ENCODE data around the gene GSS.
A peak's percentile ranks its signal among the peaks of the same experiment; 100 is the strongest.

Gene GSS

DNA sequence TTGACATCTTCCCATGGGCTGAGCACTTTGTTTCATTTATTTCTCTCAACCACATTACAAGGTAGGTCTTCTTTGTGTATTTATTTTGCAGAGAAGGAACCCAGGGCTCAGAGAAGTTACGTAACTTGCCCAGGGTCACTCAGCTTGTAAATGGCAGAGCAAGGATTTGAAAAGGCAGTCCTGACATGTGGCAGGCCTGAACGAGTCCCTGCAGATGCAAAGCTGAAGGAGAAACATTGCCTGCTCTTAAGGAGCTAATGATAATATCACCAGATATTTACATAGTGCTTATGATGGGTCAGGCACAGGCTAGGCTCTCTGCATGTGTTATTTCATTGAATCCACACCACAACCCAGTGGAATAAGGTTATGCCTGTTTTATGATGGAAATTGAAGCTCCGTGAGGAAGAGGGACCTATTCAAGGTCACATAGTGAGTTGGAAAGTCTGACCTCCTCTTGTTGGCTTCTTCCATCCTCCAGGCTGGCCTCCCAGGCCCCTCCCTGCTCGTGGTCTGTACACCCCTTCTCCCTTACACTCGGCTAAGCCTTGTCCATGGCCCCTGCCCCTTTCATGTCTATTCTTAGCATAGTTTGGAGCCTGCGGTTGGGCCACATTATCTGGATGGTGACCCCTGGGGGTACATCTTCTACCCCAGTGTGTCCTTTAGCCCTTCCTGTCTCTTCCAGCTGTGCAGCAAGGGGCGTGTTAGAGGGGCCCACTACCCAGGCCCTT, 12.6 kb upstream of the GSS start:
- Histone ChIP-seq H3K4me3 (ENCODE audit: low read length) (no peak overlapping the region), H3K4me1 (ENCODE audit: insufficient read depth, low read length) (no peaks in the 10 kb centered on the region), H3K9ac (ENCODE audit: low read depth, low read length) (no peak overlapping the region), H3K27me3 (ENCODE audit: insufficient read depth, low read length) (no peaks in the 10 kb centered on the region), H3K27ac (ENCODE audit: low read length) (no peak overlapping the region), H3K9me3 (ENCODE audit: insufficient read depth, low read depth, low read length) (no peaks in the 10 kb centered on the region), H3K36me3 (ENCODE audit: insufficient read depth, low read depth, low read length) (no peaks in the 10 kb centered on the region)

GRCh38 chr20:34967421-34967820, 11.8 kb upstream of the GSS start:
- H3K9ac ChIP-seq (ENCODE audit: low read depth, low read length): no peak overlapping the region
- no peaks in the 10 kb centered on the region for H3K27me3 ChIP-seq (ENCODE audit: insufficient read depth, low read length)
- no peak overlapping the region for H3K27ac ChIP-seq (ENCODE audit: low read length)
- H3K9me3 ChIP-seq (ENCODE audit: insufficient read depth, low read depth, low read length): no peaks in the 10 kb centered on the region
- no peaks in the 10 kb centered on the region for H3K36me3 ChIP-seq (ENCODE audit: insufficient read depth, low read depth, low read length)
- H3K4me3 ChIP-seq (ENCODE audit: low read length): no peak overlapping the region
- H3K4me1 ChIP-seq (ENCODE audit: insufficient read depth, low read length): no peaks in the 10 kb centered on the region

GRCh38 chr20:34965051-34965450, 9.4 kb upstream of the GSS start:
- H3K9ac ChIP-seq (ENCODE audit: low read depth, low read length): no peak overlapping the region
- H3K4me3 ChIP-seq (ENCODE audit: low read length): no peak overlapping the region
- H3K9me3 ChIP-seq (ENCODE audit: insufficient read depth, low read depth, low read length): no peaks in the 10 kb centered on the region
- no peak overlapping the region for H3K27ac ChIP-seq (ENCODE audit: low read length)
- no peaks in the 10 kb centered on the region for H3K36me3 ChIP-seq (ENCODE audit: insufficient read depth, low read depth, low read length)
- no peaks in the 10 kb centered on the region for H3K4me1 ChIP-seq (ENCODE audit: insufficient read depth, low read length)
- H3K27me3 ChIP-seq (ENCODE audit: insufficient read depth, low read length): no peaks in the 10 kb centered on the region

DNA sequence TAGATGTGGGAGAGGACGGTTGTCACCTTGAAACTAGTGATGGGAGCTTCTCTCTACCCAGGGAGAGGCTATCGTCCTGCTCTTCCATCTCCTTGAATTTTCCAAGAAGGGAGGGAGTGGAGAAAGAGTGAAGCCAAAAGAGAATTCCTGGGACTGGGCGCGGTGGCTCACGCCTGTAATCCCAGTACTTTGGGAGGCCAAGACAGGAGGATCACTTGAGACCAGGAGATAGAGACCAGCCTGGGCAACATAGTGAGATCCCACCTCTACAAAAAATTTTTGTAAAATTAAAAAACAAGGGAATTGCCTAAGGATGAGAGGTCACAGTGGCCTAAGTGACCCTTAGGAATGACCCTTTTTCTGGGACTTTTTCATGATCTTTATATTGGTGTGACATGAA, 8.9 kb upstream of the GSS start:
- no peaks in the 10 kb centered on the region for H3K9me3 ChIP-seq (ENCODE audit: insufficient read depth, low read depth, low read length)
- H3K4me1 ChIP-seq (ENCODE audit: insufficient read depth, low read length): no peaks in the 10 kb centered on the region
- H3K27me3 ChIP-seq (ENCODE audit: insufficient read depth, low read length): no peaks in the 10 kb centered on the region
- H3K27ac ChIP-seq (ENCODE audit: low read length): no peak overlapping the region
- H3K36me3 ChIP-seq (ENCODE audit: insufficient read depth, low read depth, low read length): no peaks in the 10 kb centered on the region
- no peak overlapping the region for H3K9ac ChIP-seq (ENCODE audit: low read depth, low read length)
- no peak overlapping the region for H3K4me3 ChIP-seq (ENCODE audit: low read length)

GRCh38 chr20:34956751-34957472, 1.3 kb upstream of the GSS start:
- Histone ChIP-seq H3K36me3 (ENCODE audit: insufficient read depth, low read depth, low read length) (no peaks in the 10 kb centered on the region), H3K4me3 (ENCODE audit: low read length) (no peak overlapping the region), H3K9ac (ENCODE audit: low read depth, low read length) (no peak overlapping the region), H3K9me3 (ENCODE audit: insufficient read depth, low read depth, low read length) (no peaks in the 10 kb centered on the region), H3K4me1 (ENCODE audit: insufficient read depth, low read length) (peaks cover 2% of the 10 kb centered on the region; the same call in 1 of the 2 replicates), H3K27me3 (ENCODE audit: insufficient read depth, low read length) (peaks cover 5% of the 10 kb centered on the region; the same call in 1 of the 2 replicates), H3K27ac (ENCODE audit: low read length) (no peak overlapping the region)

DNA sequence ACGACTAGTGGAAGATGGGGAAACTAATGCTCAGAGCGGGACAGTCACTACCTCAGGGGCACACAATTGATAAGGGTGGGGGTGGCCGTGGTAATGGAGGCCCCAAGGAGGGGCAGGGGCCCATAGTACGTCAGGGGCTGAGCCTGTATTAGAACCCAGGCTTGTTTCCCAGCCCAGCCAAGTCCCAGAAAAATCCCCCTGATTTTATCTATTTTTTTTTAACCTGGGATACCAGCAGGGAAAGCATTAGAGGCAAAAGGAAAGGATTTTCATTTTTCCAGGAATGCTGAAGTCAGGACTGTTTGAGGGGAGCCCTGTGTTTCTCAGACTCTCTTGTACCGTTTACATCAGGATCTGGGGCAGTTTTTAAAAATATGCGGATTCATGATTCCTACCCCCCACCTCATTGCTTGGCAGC, 444 bp upstream of the GSS start:
- Histone ChIP-seq H3K36me3 (ENCODE audit: insufficient read depth, low read depth, low read length) (no peaks in the 10 kb centered on the region), H3K9ac (ENCODE audit: low read depth, low read length) (peak overlapping the region; percentile 65; the same call in 1 of the 2 replicates), H3K27me3 (ENCODE audit: insufficient read depth, low read length) (peaks cover 5% of the 10 kb centered on the region; the same call in 1 of the 2 replicates), H3K9me3 (ENCODE audit: insufficient read depth, low read depth, low read length) (no peaks in the 10 kb centered on the region), H3K4me1 (ENCODE audit: insufficient read depth, low read length) (peaks cover 2% of the 10 kb centered on the region; the same call in 1 of the 2 replicates), H3K27ac (ENCODE audit: low read length) (no peak overlapping the region), H3K4me3 (ENCODE audit: low read length) (peak overlapping the region; percentile 84; the same call in 1 of the 2 replicates)

- H3K9ac ChIP-seq (ENCODE audit: low read depth, low read length): peak overlapping the region; percentile 89; the same call in 1 of the 2 replicates
- H3K4me3 ChIP-seq (ENCODE audit: low read length): peak overlapping the region; percentile 84
- H3K27me3 ChIP-seq (ENCODE audit: insufficient read depth, low read length): peaks cover 5% of the 10 kb centered on the region; the same call in 1 of the 2 replicates
- peaks cover 2% of the 10 kb centered on the region; the same call in 1 of the 2 replicates for H3K4me1 ChIP-seq (ENCODE audit: insufficient read depth, low read length)
- H3K36me3 ChIP-seq (ENCODE audit: insufficient read depth, low read depth, low read length): peaks cover 4% of the 10 kb centered on the region; the same call in 1 of the 2 replicates
- H3K27ac ChIP-seq (ENCODE audit: low read length): no peak overlapping the region
- H3K9me3 ChIP-seq (ENCODE audit: insufficient read depth, low read depth, low read length): no peaks in the 10 kb centered on the region
Observed at GRCh38 chr20:34954904-34955230, 739 bp downstream of the GSS start.

DNA sequence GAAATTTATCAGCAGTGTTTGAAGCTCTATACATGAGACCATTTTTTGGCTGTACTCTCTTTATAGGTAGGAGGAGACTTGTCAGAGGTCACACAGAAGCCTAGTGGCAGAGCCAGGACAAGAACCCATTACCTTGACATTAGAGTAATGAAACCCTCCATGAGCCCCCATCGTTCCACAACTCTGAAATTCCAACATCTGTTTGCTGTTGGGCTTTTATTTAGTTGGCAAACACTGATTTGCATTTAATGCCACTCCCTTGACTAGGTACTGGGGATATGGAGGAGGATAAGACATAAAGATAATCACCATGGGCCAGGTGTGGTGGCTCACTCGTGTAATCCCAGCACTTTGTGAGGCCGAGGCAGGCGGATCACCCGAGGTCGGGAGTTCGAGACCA, 1.6 kb downstream of the GSS start:
- H3K27ac ChIP-seq (ENCODE audit: low read length): no peak overlapping the region
- H3K4me3 ChIP-seq (ENCODE audit: low read length): no peak overlapping the region
- peaks cover 2% of the 10 kb centered on the region; the same call in 1 of the 2 replicates for H3K4me1 ChIP-seq (ENCODE audit: insufficient read depth, low read length)
- H3K9me3 ChIP-seq (ENCODE audit: insufficient read depth, low read depth, low read length): no peaks in the 10 kb centered on the region
- peaks cover 13% of the 10 kb centered on the region; the same call in 1 of the 2 replicates for H3K36me3 ChIP-seq (ENCODE audit: insufficient read depth, low read depth, low read length)
- H3K9ac ChIP-seq (ENCODE audit: low read depth, low read length): no peak overlapping the region
- H3K27me3 ChIP-seq (ENCODE audit: insufficient read depth, low read length): peaks cover 5% of the 10 kb centered on the region; the same call in 1 of the 2 replicates

DNA sequence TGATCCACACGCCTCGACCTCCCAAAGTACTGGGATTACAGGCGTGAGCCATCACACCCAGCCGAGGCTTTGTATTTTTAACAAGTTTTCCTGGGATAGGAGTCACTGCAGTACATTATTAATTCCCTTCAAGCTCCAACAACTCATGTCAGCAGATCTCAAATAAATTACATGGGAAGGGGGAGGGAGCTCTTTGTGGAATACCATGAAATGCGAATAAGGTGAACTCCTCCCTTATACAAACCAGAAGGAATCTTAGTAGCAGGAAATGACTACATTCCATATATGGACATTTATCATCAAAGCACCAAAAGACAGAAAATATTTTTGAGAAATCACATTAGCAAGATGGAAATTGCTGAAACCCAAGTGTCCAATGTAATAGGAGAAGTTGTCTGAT, 2.9 kb downstream of the GSS start:
- Histone ChIP-seq H3K4me3 (ENCODE audit: low read length) (no peak overlapping the region), H3K4me1 (ENCODE audit: insufficient read depth, low read length) (peaks cover 2% of the 10 kb centered on the region; the same call in 1 of the 2 replicates), H3K9me3 (ENCODE audit: insufficient read depth, low read depth, low read length) (no peaks in the 10 kb centered on the region), H3K9ac (ENCODE audit: low read depth, low read length) (no peak overlapping the region), H3K27ac (ENCODE audit: low read length) (no peak overlapping the region), H3K36me3 (ENCODE audit: insufficient read depth, low read depth, low read length) (peaks cover 13% of the 10 kb centered on the region; the same call in 1 of the 2 replicates), H3K27me3 (ENCODE audit: insufficient read depth, low read length) (peaks cover 5% of the 10 kb centered on the region; the same call in 1 of the 2 replicates)

GRCh38 chr20:34951652-34952051, 4.0 kb downstream of the GSS start:
- peaks cover 14% of the 10 kb centered on the region; the same call in 1 of the 2 replicates for H3K36me3 ChIP-seq (ENCODE audit: insufficient read depth, low read depth, low read length)
- no peaks in the 10 kb centered on the region for H3K9me3 ChIP-seq (ENCODE audit: insufficient read depth, low read depth, low read length)
- peaks cover 2% of the 10 kb centered on the region; the same call in 1 of the 2 replicates for H3K4me1 ChIP-seq (ENCODE audit: insufficient read depth, low read length)
- H3K4me3 ChIP-seq (ENCODE audit: low read length): no peak overlapping the region
- peaks cover 5% of the 10 kb centered on the region; the same call in 1 of the 2 replicates for H3K27me3 ChIP-seq (ENCODE audit: insufficient read depth, low read length)
- no peak overlapping the region for H3K27ac ChIP-seq (ENCODE audit: low read length)
- no peak overlapping the region for H3K9ac ChIP-seq (ENCODE audit: low read depth, low read length)

GRCh38 chr20:34951252-34951651, 4.4 kb downstream of the GSS start:
- peaks cover 18% of the 10 kb centered on the region; the same call in 1 of the 2 replicates for H3K36me3 ChIP-seq (ENCODE audit: insufficient read depth, low read depth, low read length)
- H3K27ac ChIP-seq (ENCODE audit: low read length): no peak overlapping the region
- peaks cover under 1% of the 10 kb centered on the region; the same call in 1 of the 2 replicates for H3K4me1 ChIP-seq (ENCODE audit: insufficient read depth, low read length)
- peaks cover 5% of the 10 kb centered on the region; the same call in 1 of the 2 replicates for H3K27me3 ChIP-seq (ENCODE audit: insufficient read depth, low read length)
- H3K9ac ChIP-seq (ENCODE audit: low read depth, low read length): no peak overlapping the region
- no peaks in the 10 kb centered on the region for H3K9me3 ChIP-seq (ENCODE audit: insufficient read depth, low read depth, low read length)
- no peak overlapping the region for H3K4me3 ChIP-seq (ENCODE audit: low read length)

Measured in iPS-20b (cell line).